Activated T-cell treated with anti-CD3 and anti-CD28 coated beads, Interleukin-2, amount 50 U/mL, for 4 hours (primary cell): ENCODE results near the gene ZNF667. TPM values are rescaled to one million over a fixed set of nuclear protein-coding genes. Genes with fewer than 3 reads are reported as not detected.

Experiments used
- ATAC-seq, 2 donors: fragments of 200-7000 bp; cut with Tn5 transposase; one replicate each; pipeline ENCODE4 v1.10.0; 2021
- DNase-seq: peaks from one replicate; pipeline ENCODE4 v3.0.0-alpha.2; 2020
- H3K27me3 Mint-ChIP-seq: one replicate; pipeline ENCODE4 v1.8.0; 2021; ENCODE audit warnings: low read depth, mixed read lengths
- H3K36me3 Mint-ChIP-seq: one replicate; pipeline ENCODE4 v1.8.0; 2022; ENCODE audit warnings: mixed read lengths; ENCODE audit not compliant: insufficient read depth
- H3K4me1 Mint-ChIP-seq: one replicate; pipeline ENCODE4 v1.8.0; 2021; ENCODE audit warnings: low read depth, mixed read lengths
- H3K4me3 Mint-ChIP-seq: one replicate; pipeline ENCODE4 v1.8.0; 2021; ENCODE audit warnings: mild to moderate bottlenecking, moderate library complexity, mixed read lengths
- H3K9me3 Mint-ChIP-seq: one replicate; pipeline ENCODE4 v1.8.0; 2021; ENCODE audit warnings: mixed read lengths
- total RNA-seq, 3 donors: library from RNA; stranded (reverse); gene quantifications; one replicate each; pipeline ENCODE4 v1.2.1, GENCODE V29; 2021

Gene ZNF667
- total RNA-seq, 3 donors from 2014 or later, result 0.82 to 1.7 (median 0.92) TPM

DNA sequence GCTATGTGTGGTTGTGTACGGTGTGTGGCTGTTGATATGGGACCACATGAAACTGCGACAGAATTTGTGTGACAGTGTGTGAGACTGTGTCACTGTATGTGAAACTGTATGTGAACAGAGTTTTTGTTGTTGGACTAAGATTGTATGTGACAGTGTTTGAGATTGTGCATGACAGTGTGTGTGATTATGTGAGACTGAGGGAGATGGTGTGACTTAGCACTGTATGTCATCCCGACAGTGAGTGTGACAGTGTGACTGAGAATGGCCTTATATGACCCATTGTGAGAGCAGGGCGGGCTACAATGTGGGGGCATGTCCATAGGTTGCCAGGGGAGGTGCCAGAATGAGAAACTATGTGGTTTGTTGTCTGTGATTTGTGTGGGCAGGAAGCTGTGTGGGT lies 72.1 kb downstream of the ZNF667 start:
- peak overlapping the region; percentile 87 for H3K4me3 Mint-ChIP-seq
- H3K4me1 Mint-ChIP-seq, result peaks cover 29% of the 10 kb centered on the region
- no peak for DNase-seq
- no peak for ATAC-seq
- H3K9me3 Mint-ChIP-seq, result peaks cover 55% of the 10 kb centered on the region
- H3K27me3 Mint-ChIP-seq, result no peaks in the 10 kb centered on the region
- H3K36me3 Mint-ChIP-seq, result peaks cover 58% of the 10 kb centered on the region

DNA sequence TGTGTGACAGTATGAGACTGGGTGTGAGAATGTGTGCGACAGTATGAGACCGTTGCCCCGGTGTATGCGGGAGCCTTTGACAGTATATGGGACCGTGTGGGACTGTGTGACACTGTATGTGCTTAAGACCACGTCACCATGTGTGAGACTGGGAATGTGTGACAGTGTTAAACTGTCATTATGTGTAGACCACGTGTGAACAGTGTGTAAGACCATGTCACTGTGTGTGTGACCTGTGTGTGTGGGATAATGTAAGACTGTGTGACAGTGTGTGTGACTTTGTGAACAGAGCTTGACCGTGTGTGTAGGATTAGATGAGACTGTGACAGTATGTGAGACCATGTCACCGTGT lies 72.5 kb downstream of the ZNF667 start:
- H3K27me3 Mint-ChIP-seq, result no peaks in the 10 kb centered on the region
- DNase-seq (no peak), ATAC-seq (peak in 1 of 2 donors; percentile 2)
- H3K4me1 Mint-ChIP-seq, result peaks cover 29% of the 10 kb centered on the region
- H3K9me3 Mint-ChIP-seq, result peaks cover 52% of the 10 kb centered on the region
- peaks cover 58% of the 10 kb centered on the region for H3K36me3 Mint-ChIP-seq
- H3K4me3 Mint-ChIP-seq, result peak overlapping the region; percentile 87

DNA sequence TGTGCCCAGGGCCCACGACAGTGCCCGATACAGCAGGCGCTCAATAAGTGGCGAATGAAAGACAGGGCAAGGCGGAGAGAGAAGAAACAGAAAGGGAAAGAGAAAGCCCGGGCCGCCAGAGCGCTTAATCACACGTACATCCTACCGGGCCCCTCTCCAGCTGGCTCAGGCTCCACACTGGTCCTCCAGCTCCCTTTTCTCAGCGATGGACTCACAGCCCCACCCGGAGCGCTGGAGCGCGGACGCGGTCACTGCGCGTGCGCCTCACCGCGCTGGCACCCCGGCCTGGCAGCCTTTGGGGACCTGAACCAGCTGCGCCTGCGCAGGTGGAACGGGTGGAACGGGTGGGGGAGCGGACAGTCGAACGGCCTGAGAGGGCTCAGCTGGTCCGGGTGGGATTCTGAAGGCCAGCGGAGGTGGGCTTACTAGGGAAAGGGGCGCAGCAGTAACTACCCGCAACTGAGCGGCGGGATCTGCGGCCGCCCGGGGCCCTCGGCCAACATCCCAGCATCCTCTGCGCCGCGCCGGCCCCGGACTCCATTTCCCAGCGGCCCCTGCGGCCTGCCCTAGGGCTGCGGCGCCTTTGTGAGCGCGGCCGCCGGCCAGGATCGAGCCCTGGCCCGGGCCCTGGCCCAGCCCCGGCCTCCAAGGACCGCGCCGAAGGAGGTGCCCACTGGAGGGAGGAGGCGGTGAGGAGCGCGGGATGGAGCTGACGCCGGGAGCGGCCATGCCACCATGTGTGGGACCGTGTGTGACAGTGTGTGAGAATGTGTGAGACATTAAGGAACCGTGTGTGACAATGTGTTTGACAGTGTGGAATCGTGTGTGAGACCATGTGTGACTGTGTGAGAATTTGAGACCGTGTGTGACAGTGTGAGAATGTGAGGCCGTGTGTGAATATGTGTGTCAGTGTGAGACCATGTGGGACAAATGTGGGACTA lies 73.1 kb downstream of the ZNF667 start, which contains the start of gene ZNF583:
Gene ZNF583 (plus strand): TSS at position 569 of the 941 bp plus-strand sequence. CDS start 2,783 bp downstream, outside the sequence.
- Mint-ChIP-seq H3K4me1 (peaks cover 29% of the 10 kb centered on the region), H3K27me3 (no peaks in the 10 kb centered on the region), H3K9me3 (peaks cover 56% of the 10 kb centered on the region), H3K4me3 (peak within 1 kb of the TSS; percentile 87), H3K36me3 (peaks cover 60% of the 10 kb centered on the region)
- DNase-seq, result peak; percentile 84
- peak; percentile 89 to 90 for ATAC-seq

DNA sequence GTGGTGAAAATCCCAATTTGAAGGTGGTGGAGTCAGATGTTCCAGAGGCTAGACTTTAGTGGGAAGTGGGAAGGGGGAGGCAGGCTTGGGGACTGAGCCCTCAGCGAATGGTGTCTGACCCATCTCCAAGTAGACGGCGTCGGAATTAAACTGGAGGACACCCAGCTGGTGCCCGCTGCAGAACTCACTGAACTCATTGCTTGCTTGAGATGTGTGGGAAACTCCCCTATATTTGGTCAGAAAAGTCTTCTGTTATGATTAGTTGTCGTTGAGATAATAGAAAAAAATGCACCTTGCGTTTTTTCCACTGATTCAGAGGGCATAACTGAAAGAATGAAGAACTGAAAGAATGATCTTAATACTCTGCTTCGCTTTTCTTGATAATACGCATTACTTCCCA lies 73.9 kb downstream of the ZNF667 start:
- no peaks in the 10 kb centered on the region for H3K27me3 Mint-ChIP-seq
- peak overlapping the region; percentile 87 for H3K4me3 Mint-ChIP-seq
- peak; percentile 22 to 34 for ATAC-seq
- DNase-seq, result no peak
- peaks cover 56% of the 10 kb centered on the region for H3K9me3 Mint-ChIP-seq
- H3K4me1 Mint-ChIP-seq, result peaks cover 29% of the 10 kb centered on the region
- H3K36me3 Mint-ChIP-seq, result peaks cover 58% of the 10 kb centered on the region

DNA sequence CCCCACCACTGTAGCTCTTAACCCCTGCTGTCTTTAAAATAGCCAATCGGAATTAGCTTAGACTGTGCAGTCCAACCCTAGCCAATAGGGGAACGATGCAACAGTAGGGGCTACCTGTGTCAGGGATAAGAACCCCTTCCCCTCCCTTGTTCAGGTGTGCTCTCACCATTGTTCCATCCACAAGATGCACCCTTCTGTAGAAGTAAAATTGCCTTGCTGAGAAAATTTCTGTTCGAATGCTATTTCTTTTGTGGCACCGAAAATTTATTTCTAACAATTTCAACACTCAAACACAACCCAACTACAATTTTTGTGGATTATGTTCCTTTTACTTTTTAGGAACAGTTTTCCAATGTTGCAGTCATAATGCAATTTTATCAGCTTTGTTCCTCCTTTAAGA lies 76.7 kb downstream of the ZNF667 start:
- DNase-seq, result no peak
- Mint-ChIP-seq H3K27me3 (no peaks in the 10 kb centered on the region), H3K4me3 (no peak overlapping the region), H3K4me1 (peaks cover 26% of the 10 kb centered on the region), H3K36me3 (peaks cover 56% of the 10 kb centered on the region), H3K9me3 (peaks cover 56% of the 10 kb centered on the region)
- ATAC-seq, result no peak

DNA sequence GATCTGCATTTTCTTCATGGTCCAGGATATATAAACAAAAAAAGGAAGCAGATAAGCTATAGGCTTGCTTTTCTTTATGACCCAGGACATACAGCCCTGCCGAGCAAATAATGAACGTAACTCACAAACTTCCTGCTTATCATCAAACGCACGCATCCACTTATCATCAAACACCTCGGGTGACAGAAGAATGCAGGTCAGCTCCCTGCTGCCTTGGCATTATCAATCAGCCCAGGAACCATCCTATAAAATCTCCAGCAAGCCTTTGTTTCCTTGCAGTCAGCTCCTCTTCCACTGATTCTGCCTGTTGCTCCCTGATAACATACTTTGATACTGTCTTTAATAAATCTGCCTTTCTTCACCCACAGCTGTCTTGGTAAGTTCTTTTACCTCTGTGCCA lies 78.3 kb downstream of the ZNF667 start:
- peaks cover 57% of the 10 kb centered on the region for H3K36me3 Mint-ChIP-seq
- ATAC-seq, result no peak

DNA sequence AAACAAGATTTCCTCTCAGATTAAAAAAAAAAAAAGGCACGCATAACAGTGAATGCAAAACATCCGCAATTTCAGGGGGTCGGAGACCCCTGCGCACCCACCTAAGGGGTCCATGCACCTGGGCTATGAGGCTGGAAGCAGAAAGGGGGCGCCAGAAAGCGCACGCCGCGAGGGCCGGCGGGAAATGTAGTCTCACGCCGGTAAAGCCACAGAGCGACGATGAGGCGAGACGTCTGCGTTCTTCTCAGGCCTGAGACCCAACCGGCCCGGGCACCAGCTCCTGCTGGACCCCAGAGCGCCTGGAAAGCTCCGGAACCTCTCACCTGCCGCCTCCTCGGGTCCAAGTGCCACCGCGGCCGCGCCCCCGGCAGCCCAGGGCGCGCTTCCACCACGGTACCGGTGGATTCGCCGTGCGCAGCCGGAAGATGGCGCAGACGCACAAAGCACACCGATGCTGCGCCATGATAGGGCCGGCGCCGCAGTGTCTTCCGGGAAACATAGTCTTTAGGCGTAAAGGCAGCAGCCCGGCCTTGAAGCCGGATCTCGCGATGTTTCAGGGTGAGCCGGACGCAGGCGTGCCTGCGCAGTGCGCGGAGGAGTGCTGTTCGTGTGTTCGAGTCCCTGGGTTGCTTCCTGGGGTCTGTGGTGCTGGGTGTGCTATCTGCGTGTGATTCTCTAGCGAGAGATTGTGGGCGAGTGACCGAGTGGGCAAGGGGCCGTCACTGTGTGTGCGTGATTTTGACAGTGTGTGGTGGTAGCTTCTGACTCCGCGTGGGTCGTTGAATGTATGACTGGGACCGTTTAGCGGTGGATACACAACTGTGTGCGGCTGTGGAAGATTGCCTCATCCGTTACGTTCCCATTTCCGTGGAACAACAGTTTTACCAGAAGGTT lies 83.8 kb downstream of the ZNF667 start, which contains the start of gene ZNF582:
Gene ZNF582 (minus strand): TSS at position 416 of the 894 bp plus-strand sequence. CDS start 1,782 bp downstream, outside the sequence.
- Mint-ChIP-seq H3K9me3 (peaks cover 62% of the 10 kb centered on the region), H3K4me3 (peak within 1 kb of the TSS; percentile 95), H3K4me1 (peaks cover 12% of the 10 kb centered on the region), H3K27me3 (no peaks in the 10 kb centered on the region), H3K36me3 (peaks cover 61% of the 10 kb centered on the region)
- DNase-seq, result peak; percentile 88
- ATAC-seq, result peak; percentile 99

More for the DNA sequence above, 78.3 kb downstream of the ZNF667 start:
- Mint-ChIP-seq H3K9me3 (peaks cover 60% of the 10 kb centered on the region), H3K27me3 (no peaks in the 10 kb centered on the region), H3K4me3 (no peak overlapping the region), H3K4me1 (peaks cover 17% of the 10 kb centered on the region)
- DNase-seq, result no peak

Other genes with a start within 250 kb of the ZNF667 start
- under 1 TPM; 0.46 to 0.98 (median 0.91) TPM for gene EDDM13, start 204.6 kb downstream of the ZNF667 start, total RNA-seq
- 10 to 100 TPM in 2 of 3 donors, 1 to 10 TPM in 1; 9.6 to 14.7 (median 13.6) TPM for gene ZSCAN5A, start 162.5 kb downstream of the ZNF667 start, total RNA-seq
- 1 to 10 TPM; 1.7 to 1.9 (median 1.9) TPM for gene ZNF582, start 83.8 kb downstream of the ZNF667 start, total RNA-seq
- 1 to 10 TPM; 3.4 to 5.0 (median 4.7) TPM for gene ZNF583, start 73.0 kb downstream of the ZNF667 start, total RNA-seq
- gene ZNF471, start 30.5 kb upstream of the ZNF667 start, total RNA-seq, result under 1 TPM; 0.23 to 0.40 (median 0.33) TPM
- gene ZFP28, start 61.6 kb upstream of the ZNF667 start, total RNA-seq, result 1 to 10 TPM; 1.1 to 2.3 (median 1.4) TPM
- 1 to 10 TPM; 1.4 to 1.8 (median 1.7) TPM for gene ZNF470, start 90.1 kb upstream of the ZNF667 start, total RNA-seq
- 1 to 10 TPM; 6.3 to 7.1 (median 6.4) TPM for gene ZNF71, start 118.0 kb upstream of the ZNF667 start, total RNA-seq
- not detected for gene SMIM17, start 165.8 kb upstream of the ZNF667 start, total RNA-seq
- gene ZNF835, start 194.4 kb upstream of the ZNF667 start, total RNA-seq, result 1 to 10 TPM; 1.7 to 3.4 (median 2.7) TPM